ENCODE data around the gene MRPL46.

The MRPL46 gene

DNA sequence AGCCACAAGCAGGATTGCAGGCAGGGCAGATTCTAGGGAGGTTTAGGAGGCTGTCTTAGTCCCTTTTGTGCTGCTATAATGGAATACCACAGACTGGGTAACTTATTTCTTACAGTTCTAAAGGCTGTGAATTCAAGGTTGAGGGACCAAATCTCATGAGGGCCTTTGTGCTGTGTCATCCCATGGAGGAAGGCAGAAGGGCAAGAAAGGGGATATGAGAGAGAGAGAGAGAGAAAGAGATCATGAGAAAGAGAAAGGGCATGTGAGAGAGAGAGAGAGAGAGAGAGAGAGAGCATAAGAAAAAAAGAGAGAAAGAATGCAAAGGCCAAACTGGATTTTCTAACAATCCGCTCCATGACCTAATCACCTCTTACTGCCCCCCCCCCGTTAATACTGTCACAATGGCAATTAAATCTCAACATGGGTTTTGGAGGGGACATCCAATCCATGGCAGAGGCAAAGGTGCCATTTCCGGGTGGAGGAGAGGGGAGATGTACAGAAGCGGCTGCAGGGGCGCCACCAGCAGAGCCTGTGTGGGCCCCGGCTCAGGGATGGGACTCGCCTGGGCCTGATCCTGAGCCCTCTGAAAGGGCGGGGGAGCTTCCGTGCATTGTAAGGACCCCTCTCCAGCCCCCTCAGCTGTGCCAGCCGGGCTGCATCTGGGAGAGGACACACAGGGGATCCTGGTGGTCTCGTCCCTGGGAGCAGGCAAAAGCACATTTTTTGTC, 20.8 kb upstream of the MRPL46 start:
- Histone ChIP-seq H3K27ac (no peak overlapping the region), H3K27me3 (replicated peaks) (no peaks in the 10 kb centered on the region), H3K36me3 (replicated peaks) (no peaks in the 10 kb centered on the region), H3K4me3 (ENCODE audit: low read depth, low read length) (no peak overlapping the region)
- DNase-seq, result no peak
- in situ Hi-C loops (cut with HindIII; ENCODE audit: low pct_ligation_motif_present, low sequenced_read_pairs), result no loop called here
- TF ChIP-seq, protein P1, sequence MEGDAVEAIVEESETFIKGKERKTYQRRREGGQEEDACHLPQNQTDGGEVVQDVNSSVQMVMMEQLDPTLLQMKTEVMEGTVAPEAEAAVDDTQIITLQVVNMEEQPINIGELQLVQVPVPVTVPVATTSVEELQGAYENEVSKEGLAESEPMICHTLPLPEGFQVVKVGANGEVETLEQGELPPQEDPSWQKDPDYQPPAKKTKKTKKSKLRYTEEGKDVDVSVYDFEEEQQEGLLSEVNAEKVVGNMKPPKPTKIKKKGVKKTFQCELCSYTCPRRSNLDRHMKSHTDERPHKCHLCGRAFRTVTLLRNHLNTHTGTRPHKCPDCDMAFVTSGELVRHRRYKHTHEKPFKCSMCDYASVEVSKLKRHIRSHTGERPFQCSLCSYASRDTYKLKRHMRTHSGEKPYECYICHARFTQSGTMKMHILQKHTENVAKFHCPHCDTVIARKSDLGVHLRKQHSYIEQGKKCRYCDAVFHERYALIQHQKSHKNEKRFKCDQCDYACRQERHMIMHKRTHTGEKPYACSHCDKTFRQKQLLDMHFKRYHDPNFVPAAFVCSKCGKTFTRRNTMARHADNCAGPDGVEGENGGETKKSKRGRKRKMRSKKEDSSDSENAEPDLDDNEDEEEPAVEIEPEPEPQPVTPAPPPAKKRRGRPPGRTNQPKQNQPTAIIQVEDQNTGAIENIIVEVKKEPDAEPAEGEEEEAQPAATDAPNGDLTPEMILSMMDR (IDR thresholded peaks at IDR 0.05; ENCODE audit: low read depth, low read length, missing control alignments), result no peak

DNA sequence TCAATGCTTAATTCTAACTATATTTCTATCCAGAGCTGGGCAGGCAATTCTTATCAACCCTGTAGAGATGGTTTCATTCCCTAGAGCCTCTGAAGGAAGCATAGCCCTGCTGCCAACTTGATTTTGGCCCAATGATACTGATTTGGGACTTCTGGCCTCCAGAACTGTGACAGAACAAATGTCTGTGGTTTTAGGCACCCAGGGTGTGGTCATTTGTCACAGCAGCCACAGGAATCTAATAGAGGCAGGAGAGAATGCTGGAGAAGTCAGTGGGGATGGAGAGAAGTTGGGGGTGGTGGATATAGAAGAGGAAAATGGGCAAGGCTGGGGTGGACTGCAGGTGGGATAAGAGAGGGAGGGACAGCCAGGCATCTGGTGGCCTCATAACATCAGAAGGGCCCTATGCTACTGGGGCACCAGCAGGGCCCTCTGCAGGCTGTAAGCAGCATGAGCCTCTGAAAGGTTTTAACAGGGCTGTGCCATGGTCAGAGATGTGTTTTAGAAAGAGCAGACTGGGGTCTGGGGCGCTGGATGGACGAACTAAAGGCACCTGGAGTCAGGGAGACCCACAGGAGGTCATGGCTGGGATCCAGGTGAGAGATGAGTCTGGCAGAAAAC, 20.1 kb upstream of the MRPL46 start:
- Histone ChIP-seq H3K4me3 (ENCODE audit: low read depth, low read length) (no peak overlapping the region), H3K27me3 (replicated peaks) (no peaks in the 10 kb centered on the region), H3K27ac (no peak overlapping the region), H3K36me3 (replicated peaks) (no peaks in the 10 kb centered on the region)
- DNase-seq, result no peak
- TF ChIP-seq, protein P1 (IDR thresholded peaks at IDR 0.05; ENCODE audit: low read depth, low read length, missing control alignments), result peak; percentile 5
- in situ Hi-C loops (cut with HindIII; ENCODE audit: low pct_ligation_motif_present, low sequenced_read_pairs), result no loop called here

DNA sequence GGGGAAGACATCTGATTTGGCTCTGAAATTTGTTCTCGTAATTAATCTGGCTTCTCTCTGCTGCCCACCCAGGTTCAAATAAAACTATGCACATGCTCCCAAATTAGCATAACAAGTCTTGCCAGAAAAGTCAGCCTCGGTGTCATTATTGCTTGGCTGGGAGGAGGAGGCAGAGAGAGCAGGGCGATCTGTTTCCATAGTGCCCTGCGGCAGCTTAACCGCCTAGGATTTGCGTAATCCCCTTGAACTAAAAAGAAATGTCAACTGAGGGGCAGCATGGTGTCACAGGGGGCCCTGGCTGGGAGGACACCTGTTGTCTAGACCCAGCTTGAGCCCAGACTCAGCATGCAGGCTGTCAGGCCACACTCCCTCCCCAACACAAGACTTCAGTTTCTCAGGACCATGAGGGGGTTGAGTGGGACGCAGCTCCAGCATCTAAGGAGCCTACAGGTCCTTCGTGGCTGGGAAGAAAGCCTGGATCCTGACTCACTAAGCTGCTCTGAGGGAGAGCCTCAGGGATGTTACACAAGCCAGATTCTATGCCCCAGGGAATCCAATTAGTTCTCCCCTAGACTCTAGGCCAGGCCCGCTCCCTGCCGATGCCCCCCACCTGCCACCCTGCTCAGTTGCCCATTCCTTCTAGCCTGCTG, 17.6 kb upstream of the MRPL46 start:
- TF ChIP-seq, protein P1 (IDR thresholded peaks at IDR 0.05; ENCODE audit: low read depth, low read length, missing control alignments), result no peak
- no peak for DNase-seq
- H3K36me3 ChIP-seq (replicated peaks), result no peaks in the 10 kb centered on the region
- H3K27me3 ChIP-seq (replicated peaks), result no peaks in the 10 kb centered on the region
- no peak overlapping the region for H3K4me3 ChIP-seq (ENCODE audit: low read depth, low read length)
- H3K27ac ChIP-seq, result no peak overlapping the region
- in situ Hi-C loops (cut with HindIII; ENCODE audit: low pct_ligation_motif_present, low sequenced_read_pairs), result no loop called here

DNA sequence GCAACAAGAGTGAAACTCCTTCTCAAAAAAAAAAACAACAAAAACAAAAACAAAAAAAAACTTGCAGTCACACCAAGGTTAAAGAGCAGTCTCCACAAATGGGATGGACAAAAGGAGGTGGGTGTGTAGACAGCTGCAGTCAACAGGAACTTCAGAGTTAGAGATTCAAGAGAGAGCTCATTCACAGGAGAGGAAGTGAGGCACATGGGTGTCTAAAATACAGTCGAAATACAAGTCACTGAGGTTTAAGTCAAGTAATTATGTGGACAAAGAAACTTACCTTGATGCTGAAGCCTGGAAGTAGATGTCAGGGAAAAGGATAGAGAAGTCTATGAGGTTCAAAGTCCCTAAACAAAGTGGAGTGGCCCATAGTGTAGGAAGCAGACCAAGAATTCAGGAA, 15.1 kb upstream of the MRPL46 start:
- H3K27ac ChIP-seq, result no peak overlapping the region
- H3K4me3 ChIP-seq (ENCODE audit: low read depth, low read length), result no peak overlapping the region
- TF ChIP-seq, protein P1 (IDR thresholded peaks at IDR 0.05; ENCODE audit: low read depth, low read length, missing control alignments), result no peak
- peaks cover 4% of the 10 kb centered on the region for H3K36me3 ChIP-seq (replicated peaks)
- no peaks in the 10 kb centered on the region for H3K27me3 ChIP-seq (replicated peaks)
- in situ Hi-C loops (cut with HindIII; ENCODE audit: low pct_ligation_motif_present, low sequenced_read_pairs), result no loop called here
- no peak for DNase-seq

DNA sequence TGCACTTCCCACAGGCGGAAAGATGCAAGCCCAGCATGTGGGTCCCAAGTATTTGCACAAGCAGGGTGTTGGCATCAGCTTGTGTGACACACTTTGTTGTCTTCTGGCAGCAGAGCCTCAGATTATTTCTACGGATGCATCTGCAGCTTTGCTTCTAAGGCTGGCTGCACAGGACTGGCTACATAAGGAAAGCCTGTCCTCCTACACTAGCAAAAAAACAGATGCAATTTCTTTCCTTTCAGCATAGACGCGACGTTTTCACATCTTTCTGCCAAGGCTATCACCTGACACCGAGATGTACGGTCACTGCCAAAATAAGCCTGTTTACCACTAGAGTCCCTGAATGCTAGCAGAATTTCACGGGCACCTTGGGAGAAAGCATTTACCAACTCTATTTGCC, 13.8 kb upstream of the MRPL46 start:
- Histone ChIP-seq H3K27me3 (replicated peaks) (no peaks in the 10 kb centered on the region), H3K4me3 (ENCODE audit: low read depth, low read length) (no peak overlapping the region), H3K36me3 (replicated peaks) (peaks cover 10% of the 10 kb centered on the region), H3K27ac (no peak overlapping the region)
- DNase-seq, result no peak
- TF ChIP-seq, protein P1 (IDR thresholded peaks at IDR 0.05; ENCODE audit: low read depth, low read length, missing control alignments), result no peak
- in situ Hi-C loops (cut with HindIII; ENCODE audit: low pct_ligation_motif_present, low sequenced_read_pairs), result no loop called here
